Muscle layer of colon (tissue), 2 donors: ENCODE measurements around the gene COPZ2.
"Not testable (repeated sequence)": the region's sequence is repeated elsewhere in the genome, so short reads cannot be mapped to it uniquely, and the experiment has no call there.

Experiments
- H3K27ac ChIP-seq: one replicate; pipeline ENCODE4 v1.7.0; 2013; ENCODE audit warnings: low read depth, mild to moderate bottlenecking, low read length, moderate library complexity
- H3K27me3 ChIP-seq, 2 donors: one replicate each; pipeline ENCODE4 v1.7.0; 2013; ENCODE audit warnings: low read length in 2 of 2, mild to moderate bottlenecking in 2 of 2; ENCODE audit not compliant: insufficient read depth in 2 of 2, control insufficient read depth in 1 of 2
- H3K36me3 ChIP-seq: one replicate; pipeline ENCODE4 v1.7.0; 2013; ENCODE audit warnings: mild to moderate bottlenecking, low read length; ENCODE audit not compliant: insufficient read depth
- H3K4me1 ChIP-seq: one replicate; pipeline ENCODE4 v1.7.0; 2013; ENCODE audit warnings: mild to moderate bottlenecking, low read length; ENCODE audit not compliant: insufficient read depth
- H3K4me3 ChIP-seq, 2 donors: one replicate each; pipeline ENCODE4 v1.7.0; 2013; ENCODE audit warnings: low read length in 2 of 2, low read depth in 1 of 2, mild to moderate bottlenecking in 1 of 2, moderate library complexity in 1 of 2
- H3K9ac ChIP-seq: one replicate; pipeline ENCODE4 v1.7.0; 2013; ENCODE audit warnings: low read length
- H3K9me3 ChIP-seq: one replicate; pipeline ENCODE4 v1.7.0; 2013; ENCODE audit warnings: mild to moderate bottlenecking, low read length
- donor health status: abdominal sarcoma.
- donor health status: Adenocarcinoma of cecum.

The COPZ2 gene

GRCh38 chr17:47990962-47991731 lies 46.5 kb downstream of the COPZ2 start:
- no peaks in the 10 kb centered on the region for H3K27me3 ChIP-seq
- H3K9me3 ChIP-seq: no peaks in the 10 kb centered on the region
- H3K9ac ChIP-seq: no peak overlapping the region
- H3K4me3 ChIP-seq: no peak overlapping the region
- no peaks in the 10 kb centered on the region for H3K36me3 ChIP-seq
- H3K27ac ChIP-seq: no peak overlapping the region
- H3K4me1 ChIP-seq: peaks cover 12% of the 10 kb centered on the region

DNA sequence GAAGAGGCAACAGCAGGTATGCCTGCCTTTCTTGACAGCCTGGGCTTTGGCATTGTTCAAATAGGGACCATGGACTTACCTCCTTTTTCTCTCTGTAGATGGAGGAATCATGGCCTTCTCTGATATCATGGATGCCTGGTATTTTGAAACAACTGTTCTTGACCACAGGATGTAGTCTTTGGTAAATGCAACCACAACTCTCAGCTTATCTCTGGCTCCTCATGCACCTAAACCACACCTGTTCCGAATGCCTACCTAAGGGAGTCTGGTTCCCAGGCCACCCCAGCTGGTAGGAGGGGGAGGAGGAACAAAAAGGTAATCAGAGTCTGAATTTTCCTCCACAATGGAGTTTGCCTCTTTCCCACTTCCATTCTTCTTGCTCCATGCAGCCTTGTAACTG lies 47.9 kb downstream of the COPZ2 start:
- no peak overlapping the region for H3K9ac ChIP-seq
- no peak overlapping the region for H3K27ac ChIP-seq
- H3K27me3 ChIP-seq: no peaks in the 10 kb centered on the region
- H3K9me3 ChIP-seq: no peaks in the 10 kb centered on the region
- peaks cover 12% of the 10 kb centered on the region for H3K4me1 ChIP-seq
- no peak overlapping the region for H3K4me3 ChIP-seq
- no peaks in the 10 kb centered on the region for H3K36me3 ChIP-seq

- H3K27ac ChIP-seq: no peak overlapping the region
- H3K27me3 ChIP-seq: no peaks in the 10 kb centered on the region
- H3K4me3 ChIP-seq: no peak overlapping the region
- no peaks in the 10 kb centered on the region for H3K9me3 ChIP-seq
- H3K36me3 ChIP-seq: no peaks in the 10 kb centered on the region
- H3K4me1 ChIP-seq: peaks cover 12% of the 10 kb centered on the region
- H3K9ac ChIP-seq: no peak overlapping the region
Observed at GRCh38 chr17:47989159-47989558, 48.4 kb downstream of the COPZ2 start.

GRCh38 chr17:47988445-47988844 lies 49.2 kb downstream of the COPZ2 start:
- not testable (repeated sequence) for H3K36me3 ChIP-seq, H3K4me3 ChIP-seq, H3K27me3 ChIP-seq, H3K27ac ChIP-seq, H3K9me3 ChIP-seq, H3K9ac ChIP-seq
- peaks cover 12% of the 10 kb centered on the region for H3K4me1 ChIP-seq

GRCh38 chr17:47987240-47987835 lies 50.3 kb downstream of the COPZ2 start:
- H3K27ac ChIP-seq: peak overlapping the region; percentile 83

DNA sequence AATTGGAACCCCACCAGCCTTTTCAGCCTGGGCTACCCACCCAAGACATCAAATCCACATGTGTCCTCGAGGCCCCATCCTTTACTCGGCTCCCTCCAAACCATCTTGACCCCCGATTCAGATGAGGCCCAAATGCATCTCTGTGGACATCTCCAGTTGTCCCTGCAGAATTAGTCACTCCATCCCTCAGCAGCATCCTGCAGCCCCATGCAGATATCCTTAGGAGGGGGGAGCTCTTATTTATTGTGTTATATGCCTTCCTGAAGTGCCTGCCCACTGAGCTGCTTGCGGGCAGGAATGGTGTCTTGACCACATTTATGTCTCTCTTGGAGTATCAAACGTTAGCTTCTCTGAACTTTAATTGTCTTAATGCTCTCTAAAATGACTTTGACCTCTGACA lies 51.1 kb downstream of the COPZ2 start:
- Histone ChIP-seq H3K9ac (no peak overlapping the region), H3K4me3 (no peak overlapping the region), H3K36me3 (peaks cover 15% of the 10 kb centered on the region), H3K9me3 (no peaks in the 10 kb centered on the region), H3K27ac (no peak overlapping the region), H3K27me3 (no peaks in the 10 kb centered on the region), H3K4me1 (peaks cover 12% of the 10 kb centered on the region)

More at GRCh38 chr17:47987240-47987835, 50.3 kb downstream of the COPZ2 start:
- H3K4me3 ChIP-seq: peak overlapping the region in 1 of 2 donors; percentile 4
- H3K36me3 ChIP-seq: peaks cover 8% of the 10 kb centered on the region
- no peaks in the 10 kb centered on the region for H3K27me3 ChIP-seq
- H3K4me1 ChIP-seq: peaks cover 12% of the 10 kb centered on the region
- H3K9me3 ChIP-seq: no peaks in the 10 kb centered on the region
- no peak overlapping the region for H3K9ac ChIP-seq

GRCh38 chr17:47983492-47984223 lies 53.9 kb downstream of the COPZ2 start:
- Histone ChIP-seq H3K27me3 (no peaks in the 10 kb centered on the region), H3K27ac (no peak overlapping the region), H3K9ac (no peak overlapping the region), H3K4me3 (no peak overlapping the region), H3K9me3 (no peaks in the 10 kb centered on the region), H3K4me1 (peaks cover 12% of the 10 kb centered on the region), H3K36me3 (peaks cover 42% of the 10 kb centered on the region)

DNA sequence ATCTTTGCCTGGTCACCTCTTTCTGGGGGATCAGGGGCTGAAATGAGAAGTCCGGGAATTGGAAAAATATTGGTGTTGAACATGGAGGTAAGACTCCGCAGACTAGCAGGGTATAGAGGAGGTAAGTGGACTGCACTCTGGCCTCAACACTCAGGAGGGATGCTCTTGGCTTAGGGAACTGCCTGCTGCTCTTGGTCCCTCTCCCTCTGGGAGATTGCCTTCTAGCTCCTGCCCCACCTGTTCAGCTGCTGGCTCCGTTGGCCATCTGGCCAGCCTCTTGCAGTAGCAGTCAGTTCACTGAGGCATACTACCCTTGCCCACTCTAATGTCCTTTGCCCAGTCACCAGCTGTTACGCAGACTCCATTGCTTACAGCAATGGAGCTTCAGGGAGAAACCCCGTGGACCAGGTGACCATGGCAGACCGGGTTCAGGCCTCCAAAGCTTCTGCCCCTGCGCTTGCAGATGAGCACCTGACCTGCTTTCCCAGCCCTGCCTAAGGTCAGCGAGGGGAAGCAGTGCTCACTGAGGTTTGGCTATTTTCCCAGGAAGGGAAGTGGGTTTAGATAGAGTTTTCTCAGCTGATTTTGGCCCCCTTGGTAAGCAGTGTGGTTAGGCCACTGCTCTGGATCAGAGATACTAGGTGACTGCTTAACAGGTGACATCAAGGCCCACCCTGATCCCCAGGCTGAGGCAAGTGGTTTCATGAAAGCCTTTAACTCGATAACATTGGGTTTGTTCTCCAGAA lies 54.8 kb downstream of the COPZ2 start:
- Histone ChIP-seq H3K27ac (no peak overlapping the region), H3K4me1 (peaks cover 9% of the 10 kb centered on the region), H3K4me3 (no peak overlapping the region), H3K27me3 (no peaks in the 10 kb centered on the region), H3K9me3 (no peaks in the 10 kb centered on the region), H3K36me3 (peaks cover 46% of the 10 kb centered on the region), H3K9ac (no peak overlapping the region)

DNA sequence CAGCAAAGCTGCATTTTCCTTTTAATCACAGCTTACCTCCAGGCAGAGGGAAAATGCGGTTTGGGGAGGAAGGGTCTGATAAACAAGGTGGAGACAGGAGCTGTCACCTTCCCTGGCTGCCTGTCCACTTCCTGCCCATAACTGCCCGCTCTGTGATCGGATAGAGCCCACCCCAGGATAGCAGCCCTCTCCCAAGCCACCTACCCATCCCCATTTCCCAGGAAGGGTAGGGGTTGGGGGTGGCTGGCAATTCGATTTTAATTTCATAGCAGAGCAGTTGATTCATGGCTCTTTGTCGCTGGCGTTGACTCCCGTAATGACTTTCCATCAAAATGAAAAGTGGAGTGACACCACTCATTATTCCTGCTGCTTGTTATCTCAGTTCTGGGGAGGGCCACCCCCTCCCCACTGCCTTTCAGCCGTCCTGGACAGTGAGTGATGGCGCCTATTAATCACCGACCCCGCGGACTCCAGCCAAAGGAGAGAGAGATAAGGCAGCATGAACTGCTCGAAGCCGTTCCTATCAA lies 55.4 kb downstream of the COPZ2 start:
- peaks cover 51% of the 10 kb centered on the region for H3K36me3 ChIP-seq

GRCh38 chr17:47981462-47981861 lies 56.1 kb downstream of the COPZ2 start:
- Histone ChIP-seq H3K9ac (no peak overlapping the region), H3K9me3 (no peaks in the 10 kb centered on the region), H3K27me3 (no peaks in the 10 kb centered on the region), H3K36me3 (peaks cover 51% of the 10 kb centered on the region), H3K4me1 (no peaks in the 10 kb centered on the region), H3K27ac (no peak overlapping the region), H3K4me3 (no peak overlapping the region)

More for the DNA sequence above, 55.4 kb downstream of the COPZ2 start:
- H3K27me3 ChIP-seq: no peaks in the 10 kb centered on the region
- peaks cover 4% of the 10 kb centered on the region for H3K4me1 ChIP-seq
- no peak overlapping the region for H3K9ac ChIP-seq
- no peaks in the 10 kb centered on the region for H3K9me3 ChIP-seq
- H3K4me3 ChIP-seq: no peak overlapping the region
- H3K27ac ChIP-seq: no peak overlapping the region

DNA sequence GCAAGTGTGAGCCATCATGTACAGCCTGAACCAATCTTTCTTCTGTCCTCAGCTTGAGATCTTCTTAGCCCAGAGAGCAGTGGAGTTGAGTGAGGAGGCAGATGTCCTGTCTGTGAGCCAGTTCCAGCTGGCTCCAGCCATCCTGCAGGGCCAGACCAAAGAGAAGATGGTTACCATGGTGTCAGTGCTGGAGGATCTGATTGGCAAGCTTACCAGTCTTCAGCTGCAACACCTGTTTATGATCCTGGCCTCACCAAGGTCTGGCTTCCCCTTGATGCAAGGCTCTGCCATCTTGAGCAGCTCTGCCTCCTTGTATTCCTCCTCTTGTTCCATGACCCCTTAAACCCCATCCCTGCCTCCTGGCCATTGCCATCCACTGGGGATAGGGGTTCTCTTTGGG lies 57.1 kb downstream of the COPZ2 start:
- Histone ChIP-seq H3K9me3 (no peaks in the 10 kb centered on the region), H3K27me3 (no peaks in the 10 kb centered on the region), H3K9ac (no peak overlapping the region), H3K4me1 (no peaks in the 10 kb centered on the region), H3K27ac (no peak overlapping the region), H3K36me3 (peaks cover 56% of the 10 kb centered on the region), H3K4me3 (no peak overlapping the region)
